SK-N-SH (cell line): ENCODE data around the gene MX2.

ENCODE experiments used
- CTCF ChIP-seq: fragments of 200-600 bp; sonication (generic); IDR thresholded peaks from 2 replicates; pipeline ENCODE4 v1.6.1; 2017; ENCODE audit warnings: antibody characterized with exemption, mild to moderate bottlenecking, moderate library complexity
- EP300 ChIP-seq, 2 experiments: IDR thresholded peaks; 2 replicates each; pipeline versions ENCODE4 v1.4.0 to v1.6.1; 2012; ENCODE audit warnings: borderline replicate concordance in 1 of 2, low read depth in 1 of 2, low read length in 1 of 2
- IRF3 ChIP-seq: fragments of 150-350 bp; IDR thresholded peaks from 2 replicates; pipeline ENCODE4 v1.6.1; 2016; ENCODE audit warnings: mild to moderate bottlenecking, low read depth, low read length
- RFX5 ChIP-seq: IDR thresholded peaks from 2 replicates; pipeline ENCODE4 v1.6.1; 2012; ENCODE audit warnings: mild to moderate bottlenecking, improper control_type of control experiment, low read length

- TF ChIP-seq EP300 (IDR thresholded peaks at IDR 0.05; ENCODE audit: borderline replicate concordance in 1 of 2, low read depth in 1 of 2, low read length in 1 of 2) = no peak
- TF ChIP-seq CTCF = no peak
- no peak for TF ChIP-seq IRF3
- no peak for TF ChIP-seq RFX5
Observed at GRCh38 chr21:41378849-41379248, 17.0 kb downstream of the MX2 start.
